Measurements from ENCODE around the gene COX7A2. TPM values are rescaled to one million over a fixed set of nuclear protein-coding genes. Genes with fewer than 3 reads are reported as not detected.

Gene COX7A2
- total RNA-seq, 1 experiment from 2014 or later: 600 TPM

DNA sequence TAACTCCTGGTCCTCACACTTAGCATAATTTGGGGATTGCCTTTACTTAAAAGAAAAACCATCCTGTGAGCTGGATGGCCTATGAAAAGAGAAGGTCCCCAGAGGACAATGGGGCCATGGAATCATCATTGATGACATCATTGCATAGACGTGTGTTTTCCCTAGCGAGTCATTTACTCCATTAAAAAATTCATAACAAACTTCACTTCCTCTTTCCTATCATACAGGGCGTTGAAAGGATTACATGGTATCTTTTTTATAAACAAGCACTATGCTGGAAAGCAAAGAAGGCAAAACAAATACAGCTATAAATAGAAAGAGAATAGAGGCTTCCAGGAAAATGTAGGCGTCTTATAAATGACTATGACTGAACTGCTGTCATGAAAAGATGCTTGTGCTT, 26.4 kb downstream of the COX7A2 start:
- H3K9me2 ChIP-seq (ENCODE audit: insufficient read depth): no peaks in the 10 kb centered on the region
- H3K4me1 ChIP-seq (ENCODE audit: control insufficient read depth in 1 of 2, insufficient read depth in 2 of 2, low read length in 2 of 2): peaks cover 0 to 7% of the 10 kb centered on the region in 2 experiments; a peak in 2 of 4 replicates
- intact Hi-C loops (cut with micrococcal nuclease): no loop called here
- no peaks in the 10 kb centered on the region for H3K9me3 ChIP-seq (ENCODE audit: control insufficient read depth in 1 of 2, insufficient read depth in 1 of 2, low read depth in 1 of 2, low read length in 2 of 2)
- no peaks in the 10 kb centered on the region for H3K27me3 ChIP-seq (ENCODE audit: insufficient read depth, low read length)
- H3K79me2 ChIP-seq (ENCODE audit: insufficient read depth, low read length): no peaks in the 10 kb centered on the region
- no peak overlapping the region for H3K4me3 ChIP-seq (replicated peaks in 1 of 2; ENCODE audit: low read depth in 1 of 2, low read length in 2 of 2)
- DNase-seq (ENCODE audit: low read depth, low spot score) (no peak), ATAC-seq (peak; percentile 27; the same call in 1 of the 2 replicates)
- no TSS peak for BruUV-seq (replicated peaks)
- POLR2A ChIA-PET: no interaction called here
- peak overlapping the region; percentile 63 for H2AFZ ChIP-seq (ENCODE audit: low read depth, low read length, poor library complexity, severe bottlenecking)
- CTCF ChIA-PET: interaction anchor here (1.4 kb wide), 1 partner anchor 13 kb away, joined by 3 read pairs; no protein-coding TSS in a partner anchor
- RAD21 ChIA-PET (ENCODE audit: low non-redundant PET in 1 of 2, low total read pairs in 2 of 2, uncharacterized antibody in 2 of 2, unreplicated experiment in 2 of 2): no interaction called here
- no peaks in the 10 kb centered on the region for H4K20me1 ChIP-seq (ENCODE audit: insufficient read depth)
- TF ChIP-seq SP1 (IDR thresholded peaks at IDR 0.05; ENCODE audit: low read depth) (no peak), POLR2AphosphoS5 (IDR thresholded peaks at IDR 0.05; ENCODE audit: low read depth, low read length) (no peak), FOSL1 (IDR thresholded peaks at IDR 0.05; ENCODE audit: low read depth) (0 out of 2 replicates have a peak, but pooled peaks have one; percentile 35), JUND (IDR thresholded peaks at IDR 0.05) (peak; percentile 16; the same call in 1 of the 2 replicates), EGR1 (IDR thresholded peaks at IDR 0.05; ENCODE audit: low read depth) (no peak)
- TF ChIP-seq, protein P1, sequence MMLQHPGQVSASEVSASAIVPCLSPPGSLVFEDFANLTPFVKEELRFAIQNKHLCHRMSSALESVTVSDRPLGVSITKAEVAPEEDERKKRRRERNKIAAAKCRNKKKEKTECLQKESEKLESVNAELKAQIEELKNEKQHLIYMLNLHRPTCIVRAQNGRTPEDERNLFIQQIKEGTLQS (IDR thresholded peaks at IDR 0.05): peak; percentile 44; the same call in 1 of the 2 replicates
- TF ChIP-seq, protein P2, sequence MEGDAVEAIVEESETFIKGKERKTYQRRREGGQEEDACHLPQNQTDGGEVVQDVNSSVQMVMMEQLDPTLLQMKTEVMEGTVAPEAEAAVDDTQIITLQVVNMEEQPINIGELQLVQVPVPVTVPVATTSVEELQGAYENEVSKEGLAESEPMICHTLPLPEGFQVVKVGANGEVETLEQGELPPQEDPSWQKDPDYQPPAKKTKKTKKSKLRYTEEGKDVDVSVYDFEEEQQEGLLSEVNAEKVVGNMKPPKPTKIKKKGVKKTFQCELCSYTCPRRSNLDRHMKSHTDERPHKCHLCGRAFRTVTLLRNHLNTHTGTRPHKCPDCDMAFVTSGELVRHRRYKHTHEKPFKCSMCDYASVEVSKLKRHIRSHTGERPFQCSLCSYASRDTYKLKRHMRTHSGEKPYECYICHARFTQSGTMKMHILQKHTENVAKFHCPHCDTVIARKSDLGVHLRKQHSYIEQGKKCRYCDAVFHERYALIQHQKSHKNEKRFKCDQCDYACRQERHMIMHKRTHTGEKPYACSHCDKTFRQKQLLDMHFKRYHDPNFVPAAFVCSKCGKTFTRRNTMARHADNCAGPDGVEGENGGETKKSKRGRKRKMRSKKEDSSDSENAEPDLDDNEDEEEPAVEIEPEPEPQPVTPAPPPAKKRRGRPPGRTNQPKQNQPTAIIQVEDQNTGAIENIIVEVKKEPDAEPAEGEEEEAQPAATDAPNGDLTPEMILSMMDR (IDR thresholded peaks at IDR 0.05 in 2 of 3, conservative IDR thresholded peaks at IDR 0.05 in 1 of 3; ENCODE audit: borderline replicate concordance in 1 of 3, insufficient read depth in 1 of 3, low read depth in 2 of 3, low read length in 2 of 3): no peak
- TF ChIP-seq, protein P3, sequence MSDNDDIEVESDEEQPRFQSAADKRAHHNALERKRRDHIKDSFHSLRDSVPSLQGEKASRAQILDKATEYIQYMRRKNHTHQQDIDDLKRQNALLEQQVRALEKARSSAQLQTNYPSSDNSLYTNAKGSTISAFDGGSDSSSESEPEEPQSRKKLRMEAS (IDR thresholded peaks at IDR 0.05): no peak
- H3K4me2 ChIP-seq (ENCODE audit: low read length): peak overlapping the region; percentile 8; the same call in 1 of the 2 replicates
- H3K36me3 ChIP-seq (ENCODE audit: control insufficient read depth in 1 of 2, insufficient read depth in 2 of 2, low read length in 2 of 2): no peaks in the 10 kb centered on the region
- no peak overlapping the region for H3K9ac ChIP-seq (ENCODE audit: low read length)
- H3K27ac ChIP-seq (ENCODE audit: low read depth, low read length): no peak overlapping the region
